SKM-1 treated with dmso at 0.1 percent for 144 hours (cell line): ENCODE data around the gene NT5M.
"Not testable (repeated sequence)": the region's sequence is repeated elsewhere in the genome, so short reads cannot be mapped to it uniquely, and the experiment has no call there.

Source experiments
- DNase-seq: peaks from one replicate; lab custom pipeline; 2025; ENCODE audit not compliant: unreplicated experiment; lab: John Stamatoyannopoulos, UW

NT5M gene

GRCh38 chr17:17301659-17302058, 1.5 kb upstream of the NT5M start:
- DNase-seq = not testable (repeated sequence)

GRCh38 chr17:17303847-17304490, 796 bp downstream of the NT5M start:
- DNase-seq = no peak

GRCh38 chr17:17304521-17304985, 1.4 kb downstream of the NT5M start:
- peak; percentile 68 for DNase-seq

- peak; percentile 77 for DNase-seq
Observed at GRCh38 chr17:17305281-17305801, 2.2 kb downstream of the NT5M start.

GRCh38 chr17:17309356-17309755, 6.2 kb downstream of the NT5M start:
- no peak for DNase-seq

- peak; percentile 23 for DNase-seq
Observed at GRCh38 chr17:17313350-17313991, 10.3 kb downstream of the NT5M start.

- DNase-seq = no peak
Observed at GRCh38 chr17:17314501-17315071, 11.4 kb downstream of the NT5M start.

- DNase-seq = no peak
Observed at GRCh38 chr17:17315142-17315821, 12.1 kb downstream of the NT5M start.

GRCh38 chr17:17320188-17320910, 17.2 kb downstream of the NT5M start:
- DNase-seq = no peak

GRCh38 chr17:17320911-17321220, 17.7 kb downstream of the NT5M start:
- DNase-seq = no peak

- DNase-seq = no peak
Observed at GRCh38 chr17:17321356-17322025, 18.3 kb downstream of the NT5M start.

GRCh38 chr17:17322516-17323510, 19.6 kb downstream of the NT5M start:
- DNase-seq = no peak

GRCh38 chr17:17324616-17325015, 21.4 kb downstream of the NT5M start:
- DNase-seq = no peak

GRCh38 chr17:17325228-17325627, 22.1 kb downstream of the NT5M start:
- DNase-seq = no peak

GRCh38 chr17:17325816-17326215, 22.6 kb downstream of the NT5M start:
- no peak for DNase-seq

- DNase-seq = no peak
Observed at GRCh38 chr17:17326275-17326875, 23.2 kb downstream of the NT5M start.

GRCh38 chr17:17328251-17328650, 25.1 kb downstream of the NT5M start:
- DNase-seq = no peak

GRCh38 chr17:17341452-17341851, 38.3 kb downstream of the NT5M start:
- DNase-seq = no peak
